AG09319 (cell line): Measurements from ENCODE around the gene IL22RA1.
A peak's percentile ranks its signal among the peaks of the same experiment; 100 is the strongest.

ENCODE experiments used
- DNase-seq: peaks from one replicate; pipeline ENCODE4 v3.0.0-alpha.2; 2010; ENCODE audit warnings: low read depth; ENCODE audit errors: extremely low read depth
- TF ChIP-seq, protein P1 (sequence below): IDR thresholded peaks from 2 replicates; pipeline ENCODE4 v1.5.1; 2011; ENCODE audit warnings: low read depth, mild to moderate bottlenecking, inconsistent platforms, low read length, moderate library complexity

The IL22RA1 gene

GRCh38 chr1:24089743-24090555, 53.0 kb downstream of the IL22RA1 start:
- TF ChIP-seq, protein P1, sequence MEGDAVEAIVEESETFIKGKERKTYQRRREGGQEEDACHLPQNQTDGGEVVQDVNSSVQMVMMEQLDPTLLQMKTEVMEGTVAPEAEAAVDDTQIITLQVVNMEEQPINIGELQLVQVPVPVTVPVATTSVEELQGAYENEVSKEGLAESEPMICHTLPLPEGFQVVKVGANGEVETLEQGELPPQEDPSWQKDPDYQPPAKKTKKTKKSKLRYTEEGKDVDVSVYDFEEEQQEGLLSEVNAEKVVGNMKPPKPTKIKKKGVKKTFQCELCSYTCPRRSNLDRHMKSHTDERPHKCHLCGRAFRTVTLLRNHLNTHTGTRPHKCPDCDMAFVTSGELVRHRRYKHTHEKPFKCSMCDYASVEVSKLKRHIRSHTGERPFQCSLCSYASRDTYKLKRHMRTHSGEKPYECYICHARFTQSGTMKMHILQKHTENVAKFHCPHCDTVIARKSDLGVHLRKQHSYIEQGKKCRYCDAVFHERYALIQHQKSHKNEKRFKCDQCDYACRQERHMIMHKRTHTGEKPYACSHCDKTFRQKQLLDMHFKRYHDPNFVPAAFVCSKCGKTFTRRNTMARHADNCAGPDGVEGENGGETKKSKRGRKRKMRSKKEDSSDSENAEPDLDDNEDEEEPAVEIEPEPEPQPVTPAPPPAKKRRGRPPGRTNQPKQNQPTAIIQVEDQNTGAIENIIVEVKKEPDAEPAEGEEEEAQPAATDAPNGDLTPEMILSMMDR, result no peak
- no peak for DNase-seq

- TF ChIP-seq, protein P1, result no peak
- no peak for DNase-seq
Observed at GRCh38 chr1:24089027-24089742, 53.8 kb downstream of the IL22RA1 start.

DNA sequence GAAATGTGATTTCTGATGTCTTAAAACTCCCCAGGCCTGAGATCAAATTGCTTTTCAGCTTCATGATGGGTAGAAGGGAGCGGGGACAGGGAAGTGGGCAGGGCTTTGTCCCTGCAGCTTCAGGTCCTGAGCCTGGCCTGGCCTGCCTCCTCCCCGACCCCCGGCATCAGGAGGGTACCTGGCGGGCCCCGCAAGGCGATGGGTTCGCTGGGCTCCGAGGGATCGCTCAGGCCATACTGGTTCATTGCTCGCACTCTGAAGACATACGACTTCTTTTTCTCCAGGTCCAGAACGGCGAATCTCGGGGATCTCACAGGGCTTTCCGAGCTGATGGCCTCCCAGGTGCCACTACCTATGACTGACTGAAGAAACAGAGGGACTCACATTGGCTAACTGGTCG, 56.5 kb downstream of the IL22RA1 start:
- no peak for DNase-seq
- TF ChIP-seq, protein P1, result no peak

- TF ChIP-seq, protein P1, result no peak
- peak; percentile 32 for DNase-seq
Observed at GRCh38 chr1:24085546-24085945, 57.4 kb downstream of the IL22RA1 start.

GRCh38 chr1:24085007-24085406, 57.9 kb downstream of the IL22RA1 start:
- TF ChIP-seq, protein P1, result no peak
- DNase-seq, result no peak

- TF ChIP-seq, protein P1, result no peak
- DNase-seq, result no peak
Observed at GRCh38 chr1:24084050-24084449, 58.9 kb downstream of the IL22RA1 start.

- DNase-seq, result no peak
- TF ChIP-seq, protein P1, result no peak
Observed at GRCh38 chr1:24082372-24082771, 60.6 kb downstream of the IL22RA1 start.
